HG02571 (cell line): Measurements from ENCODE around the gene SMIM5.
"Not testable (repeated sequence)": the region's sequence is repeated elsewhere in the genome, so short reads cannot be mapped to it uniquely, and the experiment has no call there.

Experiments
- ATAC-seq: cut with Tn5 transposase; IDR thresholded peaks from one replicate; pipeline ENCODE4 v1.9.1; 2021; ENCODE audit warnings: mild to moderate bottlenecking, moderate library complexity; ENCODE audit not compliant: unreplicated experiment

SMIM5 gene

GRCh38 chr17:75624021-75624420, 9.2 kb upstream of the SMIM5 start:
- ATAC-seq, result no peak

GRCh38 chr17:75624714-75625345, 8.4 kb upstream of the SMIM5 start:
- no peak for ATAC-seq

DNA sequence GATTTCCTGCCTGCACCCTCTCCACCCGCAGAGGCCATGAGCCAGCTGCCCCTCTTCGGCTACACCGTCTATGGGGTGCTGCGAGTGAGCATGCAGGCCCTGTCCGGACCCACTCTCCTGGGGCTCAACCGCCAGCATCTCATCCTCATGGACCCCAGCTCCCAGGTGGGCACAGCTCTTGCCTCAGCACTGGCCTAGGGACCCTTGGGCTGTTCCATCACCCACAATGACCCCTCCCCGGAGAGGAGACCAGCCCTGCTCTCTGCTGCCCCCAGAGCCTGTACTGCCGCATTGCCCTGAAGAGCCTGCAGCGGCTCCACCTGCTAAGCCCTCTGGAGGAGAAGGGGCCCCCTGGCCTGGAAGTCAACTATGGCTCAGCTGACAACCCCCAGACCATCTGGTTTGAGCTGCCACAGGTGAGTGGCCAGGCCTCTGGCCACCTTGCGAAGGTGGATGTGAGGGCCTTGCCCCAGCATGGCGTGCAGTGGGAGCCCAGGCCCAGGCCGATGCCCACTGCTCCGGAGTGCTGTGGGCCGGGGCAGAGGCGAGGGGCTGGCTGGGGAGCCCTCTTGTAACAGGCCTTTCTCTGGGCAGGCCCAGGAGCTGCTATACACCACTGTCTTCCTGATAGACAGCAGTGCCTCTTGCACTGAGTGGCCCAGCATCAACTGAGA, 7.3 kb upstream of the SMIM5 start:
- no peak for ATAC-seq

DNA sequence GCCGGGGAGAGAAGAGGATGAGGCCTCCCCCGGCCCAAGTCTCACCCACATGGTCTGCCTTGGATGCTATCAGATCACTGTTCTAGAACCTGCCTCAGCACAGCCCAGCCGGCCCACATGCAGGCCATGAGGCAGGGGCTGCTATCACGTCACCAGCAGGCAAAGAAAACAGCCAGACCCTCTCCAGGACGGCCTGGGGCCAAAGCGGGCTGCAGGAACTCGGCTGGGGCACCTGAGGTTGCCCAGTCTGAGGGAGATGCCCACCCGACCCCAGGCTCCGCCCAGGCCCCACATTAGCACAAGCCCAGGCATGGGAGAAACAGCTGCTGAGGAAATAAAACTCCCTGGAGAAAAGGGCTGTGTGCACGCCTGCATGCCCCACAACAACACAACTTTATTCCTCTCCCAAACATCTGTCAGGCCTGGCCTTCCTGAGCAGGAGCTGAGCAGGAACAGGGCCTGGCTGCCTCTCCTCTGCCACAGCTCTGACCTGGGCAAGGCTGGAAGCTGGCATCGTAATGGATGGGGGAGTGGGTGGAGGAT, 6.7 kb upstream of the SMIM5 start:
- no peak for ATAC-seq

- ATAC-seq, result no peak
Measured at GRCh38 chr17:75627094-75627493, 6.1 kb upstream of the SMIM5 start.

DNA sequence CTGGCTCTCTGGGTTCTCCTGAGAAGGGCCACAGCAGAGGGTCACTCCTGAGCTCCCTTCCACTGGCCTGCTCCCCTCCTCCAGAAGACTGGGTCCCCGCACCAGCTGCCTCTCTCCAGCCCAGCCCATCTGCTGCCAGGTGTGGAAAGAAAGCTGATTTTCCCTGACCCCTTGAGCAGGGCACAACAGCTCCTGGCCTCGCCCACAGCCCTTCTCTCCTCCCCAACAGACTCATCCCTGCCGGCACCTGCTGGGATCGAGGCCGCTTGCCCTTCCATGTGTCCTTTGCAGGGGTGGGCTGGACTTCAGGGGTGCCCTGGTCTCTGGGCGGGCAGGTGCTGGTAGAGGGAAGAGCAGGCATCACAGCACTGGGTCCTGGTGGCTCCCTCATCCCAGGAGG, 4.8 kb upstream of the SMIM5 start:
- ATAC-seq, result no peak

GRCh38 chr17:75629157-75629556, 4.1 kb upstream of the SMIM5 start:
- ATAC-seq, result no peak

DNA sequence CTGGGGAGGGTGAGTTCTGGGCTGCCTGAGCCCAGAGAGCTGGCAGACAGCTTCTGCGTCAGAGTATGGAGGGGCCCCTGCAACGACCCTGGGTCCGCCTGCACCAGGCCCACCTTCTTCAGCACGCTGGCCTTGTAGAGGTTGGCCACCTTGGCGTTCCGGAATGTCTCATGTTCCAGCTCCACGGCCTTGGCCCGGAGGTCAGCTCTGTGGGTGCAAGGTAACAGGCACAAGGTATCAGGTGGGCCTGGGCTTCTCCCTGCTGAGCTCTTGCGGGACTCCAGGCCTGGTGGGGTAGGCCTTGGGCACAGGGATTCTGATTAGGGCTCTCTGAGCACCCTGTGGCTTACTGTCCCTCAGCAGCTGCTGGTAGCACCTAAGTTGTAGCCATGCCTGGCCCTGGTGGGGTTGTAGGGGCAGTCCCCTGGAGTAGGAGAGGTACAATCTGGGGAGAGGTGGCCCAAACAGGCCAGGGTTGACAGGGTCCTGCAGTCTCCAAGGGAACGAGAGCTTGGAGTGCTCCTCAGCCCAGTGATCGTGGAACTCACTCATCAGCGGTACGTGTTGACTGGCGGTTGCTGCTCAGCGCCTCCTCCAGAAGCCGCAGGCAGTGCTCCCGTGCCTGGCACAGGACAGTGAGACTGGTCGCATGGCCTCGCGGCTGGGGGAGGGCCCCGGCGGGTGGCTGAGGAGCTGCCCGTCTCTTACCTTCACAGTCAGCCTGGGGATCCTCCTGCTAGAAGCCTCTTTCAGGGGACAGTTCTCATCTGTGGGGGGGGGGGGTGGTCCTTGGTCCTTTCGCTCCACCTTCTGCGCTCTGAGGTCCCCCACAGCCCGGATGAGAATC, 2.9 kb upstream of the SMIM5 start:
- no peak for ATAC-seq

DNA sequence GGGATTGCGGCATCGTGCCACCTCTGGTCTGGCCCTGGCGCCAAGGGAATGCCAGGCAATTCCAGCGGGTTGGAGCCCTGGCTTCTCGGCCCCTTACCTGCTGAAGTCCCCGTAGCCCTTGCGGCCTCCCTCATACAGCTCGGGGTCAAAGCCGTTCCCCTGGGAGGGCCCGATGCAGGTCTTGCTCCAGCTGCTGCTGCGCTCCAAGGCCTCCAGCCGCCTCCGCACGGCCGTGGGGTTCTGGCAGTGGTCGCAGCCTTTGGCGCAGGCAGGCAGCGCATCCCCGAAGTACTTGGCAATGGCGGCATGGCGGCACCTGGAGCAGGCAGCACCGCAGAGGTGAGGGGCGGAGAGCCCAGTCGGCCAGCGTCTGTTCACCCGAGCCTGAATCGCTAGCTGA, 1.9 kb upstream of the SMIM5 start:
- no peak for ATAC-seq

GRCh38 chr17:75632428-75632827, 806 bp upstream of the SMIM5 start:
- no peak for ATAC-seq

- ATAC-seq, result no peak
Measured at GRCh38 chr17:75633486-75634375, 497 bp downstream of the SMIM5 start.

- ATAC-seq, result no peak
Measured at GRCh38 chr17:75634376-75634740, 1.1 kb downstream of the SMIM5 start.

DNA sequence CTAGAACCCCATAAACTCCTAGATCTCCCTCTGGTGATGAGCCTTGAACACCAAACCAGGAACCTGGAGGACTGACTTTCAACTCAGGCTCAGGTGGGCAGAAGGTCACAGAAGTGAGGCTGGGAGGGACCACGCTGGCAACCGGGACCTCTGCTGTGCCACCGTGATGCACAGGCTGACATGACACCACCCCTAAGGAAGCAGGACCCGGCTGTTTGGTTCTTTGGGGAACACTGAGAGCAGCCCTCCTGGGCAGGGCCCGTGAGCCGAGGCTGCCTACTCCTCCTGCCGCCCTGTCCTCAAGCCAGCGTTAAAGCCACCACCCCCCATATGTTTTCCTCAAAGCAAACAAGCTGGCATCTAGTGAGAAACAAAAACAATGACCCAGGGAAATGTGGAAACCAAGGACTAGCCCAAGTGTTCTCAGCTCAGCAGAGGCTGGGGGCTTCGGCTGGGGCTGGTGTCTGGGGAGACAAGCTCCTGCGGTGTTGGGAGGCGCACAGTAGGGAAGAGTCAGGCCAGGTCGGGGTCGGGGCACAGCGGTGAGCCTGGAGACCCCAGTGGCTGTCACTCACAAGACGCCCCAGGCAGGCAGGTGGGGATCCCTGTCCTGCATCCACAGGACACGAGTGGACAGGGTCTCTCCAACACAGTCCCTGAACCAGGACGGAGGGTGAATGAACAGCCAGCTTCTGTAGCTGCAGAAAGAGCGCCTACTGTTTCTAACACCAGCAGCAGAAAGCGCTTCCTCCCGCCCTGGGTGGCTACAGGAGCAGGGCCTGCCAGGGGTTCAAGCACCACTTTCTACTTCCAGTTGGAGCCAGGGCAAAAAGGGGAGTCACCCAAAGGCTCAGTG, 1.7 kb downstream of the SMIM5 start:
- no peak for ATAC-seq

DNA sequence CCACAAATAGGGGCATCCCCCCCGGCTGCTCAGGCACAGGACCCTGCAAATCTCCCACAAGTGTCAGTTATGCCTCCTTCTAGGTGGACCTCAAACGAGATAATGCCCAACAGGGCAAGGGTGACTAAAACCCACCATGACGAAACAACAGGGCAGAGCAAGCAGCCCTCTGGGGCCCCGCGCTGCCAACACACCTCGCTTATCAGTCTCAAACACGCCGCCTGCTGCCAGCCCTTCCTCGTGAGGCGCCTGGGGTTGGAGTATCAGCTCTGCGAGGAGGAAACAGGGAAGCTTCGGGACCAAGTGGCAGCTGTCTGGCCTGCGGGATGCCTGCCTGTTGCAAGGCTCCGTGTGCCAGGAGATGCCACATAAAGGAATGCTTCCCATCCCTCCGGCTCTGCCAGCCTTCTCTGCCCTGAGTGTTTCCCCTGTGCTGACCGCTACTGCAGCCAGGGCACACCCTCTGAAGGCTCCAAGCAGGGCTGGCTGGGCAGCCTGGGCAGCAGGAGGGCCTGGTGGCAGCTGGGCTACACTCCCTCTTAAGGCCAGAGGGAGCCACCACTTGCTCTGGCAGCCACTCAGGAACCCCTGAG, 2.5 kb downstream of the SMIM5 start:
- no peak for ATAC-seq

- no peak for ATAC-seq
Measured at GRCh38 chr17:75636381-75637142, 3.3 kb downstream of the SMIM5 start.

DNA sequence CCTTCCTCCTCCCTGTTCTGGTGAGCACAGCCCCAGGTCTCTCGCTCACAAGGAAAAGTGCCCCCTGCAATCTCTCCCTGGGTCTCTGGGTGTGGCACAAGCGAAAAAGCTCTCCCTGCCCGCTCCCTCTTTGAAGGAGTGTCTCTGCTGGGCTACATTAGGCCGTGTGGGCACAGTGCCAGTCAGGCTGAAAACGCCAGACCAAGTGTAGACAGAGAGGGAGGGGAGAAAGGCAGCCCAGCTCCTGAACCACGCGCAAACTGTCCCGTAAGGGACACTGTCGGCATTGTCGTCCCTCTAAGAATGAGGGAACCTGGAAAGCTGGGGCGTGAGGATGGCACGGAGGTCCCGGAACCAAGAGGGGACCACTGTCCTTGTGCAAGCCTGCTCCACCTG, 3.9 kb downstream of the SMIM5 start:
- no peak for ATAC-seq

DNA sequence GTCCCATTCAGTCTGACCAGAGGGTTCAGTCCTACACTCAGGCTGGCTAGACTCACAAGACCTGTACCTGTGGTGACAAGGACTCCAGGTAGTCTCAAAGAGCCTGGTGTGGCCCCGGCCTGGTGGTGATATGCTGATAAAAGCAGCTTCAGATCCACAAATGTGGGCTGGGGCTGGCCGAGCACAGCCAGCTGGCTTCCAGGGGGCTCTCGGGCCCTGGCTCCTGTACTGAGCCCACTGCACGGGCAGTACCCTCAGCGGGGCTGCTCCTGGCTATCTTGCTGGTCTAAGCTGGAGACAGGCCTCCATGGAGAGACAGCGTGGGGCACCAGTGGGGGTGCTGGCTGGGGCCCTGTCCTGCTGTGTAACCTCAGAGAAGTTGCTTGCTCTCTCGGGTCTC, 4.3 kb downstream of the SMIM5 start:
- no peak for ATAC-seq

GRCh38 chr17:75638039-75638438, 4.8 kb downstream of the SMIM5 start:
- ATAC-seq, result not testable (repeated sequence)

- ATAC-seq, result no peak
Measured at GRCh38 chr17:75638893-75639292, 5.7 kb downstream of the SMIM5 start.
